Stomach (tissue), 9 donors: ENCODE data around the gene LOXL3. TPM values are rescaled to one million over a fixed set of nuclear protein-coding genes. Genes with fewer than 3 reads are reported as not detected.
A peak's percentile ranks its signal among the peaks of the same experiment; 100 is the strongest.

Experiments used
- DNase-seq, 2 donors: peaks; one replicate each; pipeline versions ENCODE4 v3.0.0 to v3.0.0-alpha.2; 2013 to 2019
- H3K27ac ChIP-seq, 5 donors: fragments of 200-600 bp in 4 of 5; sonication (generic) in 4 of 5; one replicate each; pipeline ENCODE4 v1.5.1; 2013 to 2019; ENCODE audit warnings: mild to moderate bottlenecking in 1 of 5, moderate library complexity in 1 of 5
- H3K27me3 ChIP-seq, 3 donors: fragments of 200-600 bp; sonication (generic); one replicate each; pipeline ENCODE4 v1.5.1; 2017 to 2019; ENCODE audit warnings: mixed run types in 1 of 3
- H3K36me3 ChIP-seq, 4 donors: fragments of 200-600 bp; sonication (generic); 1 replicate in 3 of 4; 2 replicates in 1 of 4; pipeline ENCODE4 v1.5.1; 2016 to 2019
- H3K4me1 ChIP-seq, 4 donors: fragments of 200-600 bp; sonication (generic); one replicate each; pipeline ENCODE4 v1.5.1; 2016 to 2019
- H3K4me3 ChIP-seq, 4 donors: fragments of 200-600 bp; sonication (generic) in 3 of 4; one replicate each; pipeline ENCODE4 v1.5.1; 2016 to 2019; ENCODE audit warnings: mild to moderate bottlenecking in 1 of 4
- H3K9me3 ChIP-seq, 4 donors: fragments of 200-600 bp; sonication (generic); one replicate each; pipeline ENCODE4 v1.5.1; 2016 to 2019
- EP300 ChIP-seq: sonication (generic); formaldehyde crosslinking; IDR thresholded peaks from one replicate; pipeline ENCODE4 v1.6.1; 2017; ENCODE audit warnings: antibody characterized with exemption
- POLR2A ChIP-seq, 4 donors: fragments of 450-650 bp; IDR thresholded peaks; one replicate each; pipeline ENCODE4 v1.6.1; 2016; ENCODE audit warnings: antibody characterized with exemption in 4 of 4, control low read depth in 2 of 4, mild to moderate bottlenecking in 1 of 4, moderate library complexity in 1 of 4
- POLR2AphosphoS5 ChIP-seq, 3 donors: sonication (generic); formaldehyde crosslinking; IDR thresholded peaks; one replicate each; pipeline ENCODE4 v1.6.1; 2016; ENCODE audit warnings: antibody characterized with exemption in 3 of 3
- WGBS, 5 donors: extraction: QIAGEN DNeasy Blood & Tissue Kit in 3 of 5; methylation state at CpG; one replicate each; pipeline versions ENCODE4 v1.1.5 to v1.1.7; 2013 to 2018; 5-methylcytosine and 5-hydroxymethylcytosine counted together
- intact Hi-C: fragments of 100-400 bp; cut with DNase I; formaldehyde crosslinking; loops from one replicate; pipeline ENCODE4 v1.15.1; 2023; ENCODE audit warnings: low total_unique reads
- polyA plus RNA-seq, 3 donors: library from polyadenylated mRNA; stranded (reverse); fragments of 200-250 nt; gene quantifications; one replicate each; pipeline ENCODE4 v1.2.3, GENCODE V29; 2013
- total RNA-seq, 5 donors: library from RNA; depleted of rRNA; stranded (reverse); fragments of >200 nt; gene quantifications; one replicate each; pipeline versions ENCODE4 v1.1.0 to v1.2.3, GENCODE V29; 2014 to 2016
- TF ChIP-seq, protein P1 (sequence below), 7 experiments: fragments of 450-650 bp in 4 of 7; fragments of 200-600 bp in 3 of 7; sonication (generic) in 3 of 7; IDR thresholded peaks; one replicate each; pipeline ENCODE4 v1.5.1; 2016 to 2019; ENCODE audit warnings: antibody characterized with exemption in 7 of 7, control low read depth in 2 of 7, mild to moderate bottlenecking in 1 of 7
- donor health status: healthy with polysubstance abuse.
- donor health status: Bipolar disorder and iron deficiency.
- donor health status: healthy.

The LOXL3 gene
- total and polyA plus RNA-seq, 8 donors: 0.76 to 49.0 (median 1.4) TPM

DNA sequence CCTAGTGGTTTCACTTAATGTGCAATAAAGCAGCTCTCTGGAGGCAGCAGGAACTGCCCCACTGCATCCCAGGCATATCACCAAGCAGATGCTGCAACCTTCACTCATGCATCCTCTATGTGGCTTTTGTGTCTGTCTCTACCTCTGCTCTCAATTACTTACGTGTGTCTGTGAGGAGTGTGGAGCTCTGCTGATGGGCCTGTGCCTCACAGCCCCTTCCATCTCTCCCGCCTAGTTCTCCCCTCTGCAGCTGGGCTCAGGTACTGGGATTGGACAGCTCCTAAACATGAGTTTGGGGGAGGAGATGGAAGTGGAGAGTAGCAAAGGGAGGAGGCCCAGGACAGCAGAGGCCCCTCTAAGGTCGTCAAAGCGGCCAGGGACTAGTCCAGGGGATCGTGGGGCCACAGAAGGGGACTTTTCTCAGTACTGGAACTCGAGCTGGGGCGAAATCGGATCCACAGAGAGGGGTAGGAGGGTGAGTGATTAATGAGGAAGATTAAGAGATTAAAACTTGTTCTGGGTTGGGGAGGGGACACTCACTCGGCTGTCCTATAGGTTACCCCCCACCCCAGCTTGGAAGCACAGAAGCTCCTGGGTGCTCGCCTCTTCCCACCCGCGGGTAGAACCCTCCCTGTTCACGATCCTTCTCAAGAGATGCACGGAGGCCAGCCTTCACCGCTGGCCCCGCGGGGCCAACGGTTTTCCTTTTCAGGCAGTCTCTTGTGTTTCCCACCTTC is 52.2 kb downstream of the LOXL3 start:
- H3K36me3 ChIP-seq: peaks cover 6 to 22% (median 17%) of the 10 kb centered on the region in 4 donors
- peaks cover 67 to 82% (median 79%) of the 10 kb centered on the region in 4 donors for H3K4me1 ChIP-seq
- peaks cover 0 to 77% (median 30%) of the 10 kb centered on the region in 3 donors for H3K27me3 ChIP-seq
- intact Hi-C loops: no loop called here
- H3K4me3 ChIP-seq: peak overlapping the region in 1 of 4 donors; percentile 67
- WGBS, 5 donors: 74 to 87% (median 81%) methylated on average over 18 of the region's 18 CpGs
- H3K9me3 ChIP-seq: no peaks in the 10 kb centered on the region
- DNase-seq: no peak
- peak overlapping the region in 1 of 5 donors; percentile 93 for H3K27ac ChIP-seq
- TF ChIP-seq EP300 (no peak), POLR2AphosphoS5 (IDR thresholded peaks at IDR 0.05) (no peak), POLR2A (IDR thresholded peaks at IDR 0.05) (no peak)
- TF ChIP-seq, protein P1, sequence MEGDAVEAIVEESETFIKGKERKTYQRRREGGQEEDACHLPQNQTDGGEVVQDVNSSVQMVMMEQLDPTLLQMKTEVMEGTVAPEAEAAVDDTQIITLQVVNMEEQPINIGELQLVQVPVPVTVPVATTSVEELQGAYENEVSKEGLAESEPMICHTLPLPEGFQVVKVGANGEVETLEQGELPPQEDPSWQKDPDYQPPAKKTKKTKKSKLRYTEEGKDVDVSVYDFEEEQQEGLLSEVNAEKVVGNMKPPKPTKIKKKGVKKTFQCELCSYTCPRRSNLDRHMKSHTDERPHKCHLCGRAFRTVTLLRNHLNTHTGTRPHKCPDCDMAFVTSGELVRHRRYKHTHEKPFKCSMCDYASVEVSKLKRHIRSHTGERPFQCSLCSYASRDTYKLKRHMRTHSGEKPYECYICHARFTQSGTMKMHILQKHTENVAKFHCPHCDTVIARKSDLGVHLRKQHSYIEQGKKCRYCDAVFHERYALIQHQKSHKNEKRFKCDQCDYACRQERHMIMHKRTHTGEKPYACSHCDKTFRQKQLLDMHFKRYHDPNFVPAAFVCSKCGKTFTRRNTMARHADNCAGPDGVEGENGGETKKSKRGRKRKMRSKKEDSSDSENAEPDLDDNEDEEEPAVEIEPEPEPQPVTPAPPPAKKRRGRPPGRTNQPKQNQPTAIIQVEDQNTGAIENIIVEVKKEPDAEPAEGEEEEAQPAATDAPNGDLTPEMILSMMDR (IDR thresholded peaks at IDR 0.05): no peak

DNA sequence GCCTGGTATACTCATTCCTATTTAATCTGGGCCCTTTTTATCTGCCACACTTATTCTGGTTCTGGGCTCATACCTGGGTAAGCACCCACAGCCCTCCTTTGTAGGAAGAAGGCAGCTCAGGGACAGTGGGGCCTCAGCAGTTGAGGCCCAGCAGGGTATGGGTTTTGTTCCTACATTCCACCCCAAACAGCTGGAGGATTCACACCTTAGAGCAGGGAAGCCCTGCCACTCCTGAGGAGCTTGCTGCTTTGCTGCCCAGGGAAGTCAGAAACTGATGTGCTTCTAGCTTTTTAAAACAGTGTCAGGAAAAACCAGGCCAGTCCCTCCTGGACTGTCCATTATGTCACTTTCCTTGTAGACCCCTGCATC is 53.2 kb downstream of the LOXL3 start:
- H3K27ac ChIP-seq: no peak overlapping the region
- no peak overlapping the region for H3K4me3 ChIP-seq
- peaks cover 6 to 13% (median 11%) of the 10 kb centered on the region in 4 donors for H3K36me3 ChIP-seq
- H3K4me1 ChIP-seq: peaks cover 57 to 73% (median 70%) of the 10 kb centered on the region in 4 donors
- no peak for DNase-seq
- peaks cover 0 to 77% (median 30%) of the 10 kb centered on the region in 3 donors for H3K27me3 ChIP-seq
- H3K9me3 ChIP-seq: no peaks in the 10 kb centered on the region
- TF ChIP-seq POLR2AphosphoS5 (IDR thresholded peaks at IDR 0.05): no peak
- TF ChIP-seq POLR2A (IDR thresholded peaks at IDR 0.05): no peak
- TF ChIP-seq EP300: no peak
- TF ChIP-seq, protein P1 (IDR thresholded peaks at IDR 0.05): no peak
- intact Hi-C loops: no loop called here

DNA sequence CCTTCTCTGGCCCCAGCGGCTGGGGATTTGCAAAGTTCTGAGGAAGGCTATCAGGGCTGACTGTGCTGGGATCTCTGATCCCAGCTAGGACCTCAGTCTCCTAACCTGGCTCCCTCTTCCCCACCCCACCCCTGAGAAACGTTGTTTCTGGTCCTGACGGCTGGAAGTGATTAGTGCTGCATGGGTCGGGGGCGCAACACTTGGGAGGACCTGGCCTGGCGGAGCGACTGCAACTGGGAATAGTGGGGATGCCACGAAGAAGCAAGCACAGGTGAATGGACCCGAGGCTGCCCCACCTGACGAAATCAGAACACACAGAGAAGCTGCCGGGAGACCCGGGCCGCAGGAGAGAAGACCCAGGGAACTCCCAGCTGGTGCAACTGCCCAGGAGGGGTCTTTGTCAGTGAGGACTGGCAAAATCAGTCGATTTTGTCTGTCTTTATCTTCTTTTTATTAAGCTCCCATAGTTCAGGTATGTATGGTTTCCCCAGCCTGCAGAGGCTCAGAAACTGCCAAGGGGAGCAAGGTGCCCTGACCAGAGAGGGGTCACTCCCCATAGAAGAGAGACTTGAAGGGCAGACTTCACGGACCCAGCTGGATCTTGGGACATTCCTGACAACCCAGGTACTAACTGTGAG is 53.7 kb downstream of the LOXL3 start:
- WGBS, 5 donors: 58 to 73% (median 69%) methylated on average over 14 to 15 of the region's 15 CpGs
- peak overlapping the region in 2 of 4 donors; percentile 40 to 42 for H3K4me3 ChIP-seq
- H3K27ac ChIP-seq: no peak overlapping the region
- H3K36me3 ChIP-seq: peaks cover 2 to 8% (median 6%) of the 10 kb centered on the region in 4 donors
- H3K9me3 ChIP-seq: no peaks in the 10 kb centered on the region
- intact Hi-C loops: no loop called here
- H3K4me1 ChIP-seq: peaks cover 52 to 68% (median 65%) of the 10 kb centered on the region in 4 donors
- H3K27me3 ChIP-seq: peaks cover 0 to 77% (median 30%) of the 10 kb centered on the region in 3 donors
- no peak for DNase-seq
- TF ChIP-seq, protein P1 (IDR thresholded peaks at IDR 0.05): no peak
- TF ChIP-seq POLR2A (IDR thresholded peaks at IDR 0.05): no peak
- TF ChIP-seq POLR2AphosphoS5 (IDR thresholded peaks at IDR 0.05): no peak
- TF ChIP-seq EP300: no peak

DNA sequence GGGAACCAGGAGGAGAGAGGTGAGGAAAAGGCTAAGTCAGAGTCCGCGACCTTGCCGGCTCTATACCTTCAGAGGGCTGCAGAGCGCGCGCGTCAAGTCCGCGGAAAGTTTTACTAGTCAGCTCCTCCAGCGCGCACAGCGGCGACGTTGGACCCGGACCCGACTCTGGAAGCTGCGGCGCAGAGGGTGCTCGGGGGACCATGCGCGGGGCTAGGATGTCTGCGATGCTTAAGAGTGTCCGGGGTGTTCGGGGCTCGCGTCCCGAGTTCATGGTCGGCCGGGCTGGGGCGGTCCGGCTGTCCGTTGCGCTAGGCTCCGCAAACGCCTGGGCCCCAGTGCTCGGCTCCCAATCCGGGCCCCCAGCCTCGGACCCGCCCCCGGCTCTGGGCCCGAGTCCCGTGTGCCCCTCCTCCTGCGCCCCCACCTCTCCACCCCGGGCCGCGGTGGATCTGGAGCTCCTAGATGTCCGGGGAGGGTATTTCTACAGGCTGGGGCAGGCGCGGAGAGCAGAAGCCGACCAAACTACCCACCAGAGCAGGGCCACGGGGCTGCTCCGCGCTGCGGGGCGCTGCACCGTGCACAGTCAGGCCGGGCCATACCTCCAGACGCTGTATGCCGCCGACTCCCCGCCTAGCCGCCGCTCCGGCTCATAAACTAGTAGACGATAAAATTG is 54.3 kb downstream of the LOXL3 start, which contains the start of gene LBX2:
LBX2 (minus strand) TSS at position 337 of the 673 bp plus-strand sequence; CDS start at position 271, 66 bp downstream.
- peak in 1 of 2 donors; percentile 56 for DNase-seq
- intact Hi-C loops: no loop called here
- Histone ChIP-seq H3K36me3 (peaks cover 0 to 4% (median 2%) of the 10 kb centered on the region in 4 donors), H3K4me3 (peak within 1 kb of the TSS; percentile 26 to 56 (median 41)), H3K27ac (peak within 1 kb of the TSS in 2 of 5 donors; percentile 45 to 51), H3K9me3 (no peaks in the 10 kb centered on the region), H3K4me1 (peaks cover 48 to 61% (median 58%) of the 10 kb centered on the region in 4 donors), H3K27me3 (peaks cover 0 to 77% (median 30%) of the 10 kb centered on the region in 3 donors)
- TF ChIP-seq, protein P1 (IDR thresholded peaks at IDR 0.05): no peak
- TF ChIP-seq POLR2A (IDR thresholded peaks at IDR 0.05) (no peak), EP300 (no peak), POLR2AphosphoS5 (IDR thresholded peaks at IDR 0.05) (no peak)
- 7 to 14% (median 8%) methylated on average over 35 to 65 of the region's 65 CpGs for WGBS, 5 donors
